K562 (cell line): ENCODE measurements around the gene TYW1. TPM values are rescaled to one million over a fixed set of nuclear protein-coding genes. Genes with fewer than 3 reads are reported as not detected.

Experiments
- ATF7 ChIP-seq: fragments of 450-650 bp; IDR thresholded peaks from 2 replicates; pipeline ENCODE4 v1.7.1; 2014; ENCODE audit warnings: mild to moderate bottlenecking, moderate library complexity
- BCOR ChIP-seq: fragments of 450-650 bp; IDR thresholded peaks from 2 replicates; pipeline ENCODE4 v1.6.1; 2016
- BRD4 ChIP-seq: fragments of 200-600 bp; sonication (generic); IDR thresholded peaks from 2 replicates; pipeline ENCODE4 v1.6.1; 2017; ENCODE audit warnings: inconsistent platforms
- FOXJ2 ChIP-seq: fragments of 200-800 bp; sonication (Bioruptor generic); IDR thresholded peaks from 2 replicates; pipeline ENCODE4 v1.6.1; 2016; ENCODE audit warnings: missing genetic modification characterization, missing compliant biosample characterization
- HEY1 ChIP-seq: fragments of 250-450 bp; sonication (Bioruptor Pico); IDR thresholded peaks from 2 replicates; pipeline ENCODE4 v1.5.0; 2020; ENCODE audit warnings: mild to moderate bottlenecking, moderate library complexity, borderline replicate concordance
- HNRNPH1 ChIP-seq: fragments of 200-400 bp; formaldehyde crosslinking; optimal IDR thresholded peaks from 2 replicates; pipeline ENCODE3; 2017; ENCODE audit warnings: low read depth, mild to moderate bottlenecking, low read length, moderate library complexity
- MTF1 ChIP-seq: fragments of 250-450 bp; sonication (Bioruptor Pico); IDR thresholded peaks from 2 replicates; pipeline ENCODE4 v1.9.0; 2021; ENCODE audit warnings: moderate library complexity, mild to moderate bottlenecking, inconsistent platforms, borderline replicate concordance
- NCOA2 ChIP-seq, 2 experiments: fragments of 450-650 bp; IDR thresholded peaks; 2 replicates each; pipeline ENCODE4 v1.6.1; 2018; ENCODE audit warnings: mild to moderate bottlenecking in 2 of 2, moderate library complexity in 1 of 2; ENCODE audit not compliant: partially characterized antibody in 2 of 2
- PHF20 ChIP-seq: fragments of 450-650 bp; IDR thresholded peaks from 2 replicates; pipeline ENCODE4 v1.6.1; 2018; ENCODE audit not compliant: partially characterized antibody
- POLR2A ChIP-seq: fragments of 450-650 bp; conservative IDR thresholded peaks from 2 replicates; pipeline ENCODE4 v1.6.1; 2016
- POU5F1 ChIP-seq: fragments of 150-350 bp; IDR thresholded peaks from 2 replicates; pipeline ENCODE4 v1.6.1; 2014; ENCODE audit warnings: borderline replicate concordance, low read length, low read depth, mild to moderate bottlenecking; ENCODE audit not compliant: partially characterized antibody
- RREB1 ChIP-seq: fragments of 250-450 bp; sonication (Bioruptor Pico); IDR thresholded peaks from 2 replicates; pipeline ENCODE4 v1.4.0; 2020
- SMARCA4 ChIP-seq: fragments of 450-650 bp; IDR thresholded peaks from 2 replicates; pipeline ENCODE4 v1.6.1; 2016
- THAP12 ChIP-seq: fragments of 250-450 bp; sonication (Bioruptor Pico); IDR thresholded peaks from 2 replicates; pipeline ENCODE4 v1.9.0; 2021; ENCODE audit warnings: mild to moderate bottlenecking, inconsistent platforms
- ZC3H11A ChIP-seq: IDR thresholded peaks from 2 replicates; pipeline ENCODE4 v1.6.1; 2012; ENCODE audit warnings: low read depth, low read length, improper control_type of control experiment
- ZNF655 ChIP-seq: fragments of 250-450 bp; sonication (Bioruptor Pico); IDR thresholded peaks from 2 replicates; pipeline ENCODE4 v1.5.0; 2021
- polyA plus RNA-seq, 8 experiments: library from polyadenylated mRNA; depleted of rRNA in 4 of 8; stranded (reverse) in 5 of 8; unstranded in 3 of 8; fragments of >200 nt; fragmentation: Nextera tagmentation in 2 of 8; fragmentation: Illumina TruSeq in 1 of 8; extraction: Ambion mirVana in 2 of 8; extraction: Trizol in 1 of 8; gene quantifications; 2 replicates each; pipeline versions ENCODE4 v1.2.1 to v1.2.3, GENCODE V29; 2011 to 2014; ENCODE audit warnings: inconsistent platforms in 1 of 8, missing spikeins in 1 of 8
- total RNA-seq, 7 experiments: library from RNA; depleted of rRNA in 6 of 7; stranded (reverse); fragments of >200 nt in 6 of 7; fragmentation: Illumina TruSeq in 2 of 7; extraction: Trizol in 2 of 7; gene quantifications; 2 replicates each; pipeline versions ENCODE4 v1.2.1 to v1.2.3, GENCODE V29; 2011 to 2021; ENCODE audit warnings: low replicate concordance in 1 of 7

TYW1 gene
- total and polyA plus RNA-seq, 9 of the 15 experiments (the other 6 are each of a cell fraction or from before 2014, with no cell fraction given): 17.4 to 32.0 (median 26.2) TPM

GRCh38 chr7:67019562-67020390 is 23.1 kb downstream of the TYW1 start (continued):
- TF ChIP-seq PHF20 (no peak), ATF7 (peak; percentile 90), FOXJ2 (no peak), HNRNPH1 (no peak), POU5F1 (no peak), BCOR (peak; percentile 32; the same call in 1 of the 2 replicates), NCOA2 (IDR thresholded peaks at IDR 0.05; ENCODE audit: partially characterized antibody in 2 of 2) (peak in 1 of 2 experiments; percentile 10), THAP12 (CRISPR knock-in tag) (no peak), ZC3H11A (no peak), ZNF655 (CRISPR knock-in tag) (no peak), HEY1 (no peak), POLR2A (0 out of 2 replicates have a peak, but pooled peaks have one; percentile 26), MTF1 (no peak), BRD4 (no peak; the same call in 1 of the 2 replicates), RREB1 (CRISPR knock-in tag) (0 out of 2 replicates have a peak, but pooled peaks have one; percentile 40), SMARCA4 (peak; percentile 98)
